Smooth muscle cell (in vitro differentiated cells): ENCODE results near the gene CD177. TPM values are rescaled to one million over a fixed set of nuclear protein-coding genes. Genes with fewer than 3 reads are reported as not detected.
"Not testable (repeated sequence)": the region's sequence is repeated elsewhere in the genome, so short reads cannot be mapped to it uniquely, and the experiment has no call there.

Source experiments
- DNase-seq: peaks from one replicate; lab custom pipeline; 2025; ENCODE audit not compliant: unreplicated experiment; lab: John Stamatoyannopoulos, UW
- H2AFZ ChIP-seq: fragments of 200-600 bp; sonication (generic); 2 replicates; pipeline ENCODE4 v1.6.0; 2016; ENCODE audit warnings: antibody characterized with exemption, low read depth, mild to moderate bottlenecking
- H3F3A ChIP-seq: fragments of 200-600 bp; sonication (generic); 2 replicates; pipeline ENCODE4 v1.6.0; 2017; ENCODE audit warnings: antibody characterized with exemption, low read depth
- H3K27ac ChIP-seq: fragments of 200-600 bp; sonication (generic); 2 replicates; pipeline ENCODE4 v1.5.1; 2016; ENCODE audit warnings: low read depth, mild to moderate bottlenecking
- H3K27me3 ChIP-seq: fragments of 200-600 bp; sonication (generic); 2 replicates; pipeline ENCODE4 v1.6.1; 2016; ENCODE audit warnings: low read depth, mild to moderate bottlenecking
- H3K36me3 ChIP-seq: fragments of 200-600 bp; sonication (generic); 2 replicates; pipeline ENCODE4 v1.5.1; 2016; ENCODE audit warnings: low read depth
- H3K4me1 ChIP-seq: fragments of 200-600 bp; sonication (generic); 2 replicates; pipeline ENCODE4 v1.5.1; 2016; ENCODE audit warnings: low read depth
- H3K4me2 ChIP-seq: fragments of 200-600 bp; sonication (generic); 2 replicates; pipeline ENCODE4 v1.6.0; 2016; ENCODE audit warnings: mild to moderate bottlenecking
- H3K4me3 ChIP-seq: fragments of 200-600 bp; sonication (generic); 2 replicates; pipeline ENCODE4 v1.5.1; 2016; ENCODE audit warnings: mild to moderate bottlenecking
- H3K79me2 ChIP-seq: fragments of 200-600 bp; sonication (generic); 2 replicates; pipeline ENCODE4 v1.6.0; 2016; ENCODE audit warnings: low read depth, mild to moderate bottlenecking
- H3K9ac ChIP-seq: fragments of 200-600 bp; sonication (generic); 2 replicates; pipeline ENCODE4 v1.6.0; 2016; ENCODE audit warnings: low read depth
- H3K9me3 ChIP-seq: fragments of 200-600 bp; sonication (generic); replicated peaks from 2 replicates; pipeline ENCODE4 v1.5.1; 2016; ENCODE audit warnings: low read depth
- H4K20me1 ChIP-seq: fragments of 200-600 bp; sonication (generic); 2 replicates; pipeline ENCODE4 v1.6.0; 2016; ENCODE audit warnings: low read depth
- CTCF ChIP-seq: fragments of 200-600 bp; sonication (generic); IDR thresholded peaks from 2 replicates; pipeline ENCODE4 v1.5.1; 2017; ENCODE audit warnings: borderline replicate concordance, mild to moderate bottlenecking, antibody characterized with exemption; ENCODE audit not compliant: insufficient read depth, poor library complexity, severe bottlenecking
- WGBS: methylation state at CpG from one replicate; pipeline ENCODE4 v1.1.7; 2016; ENCODE audit warnings: low lambda C conversion rate; 5-methylcytosine and 5-hydroxymethylcytosine counted together
- polyA plus RNA-seq: library from polyadenylated mRNA; unstranded; fragments of >200 nt; fragmentation: Nextera tagmentation; extraction: Ambion mirVana; gene quantifications from 2 replicates; pipeline ENCODE4 v1.2.1, GENCODE V29; 2016
- total RNA-seq: library from RNA; depleted of rRNA; stranded (reverse); fragments of >200 nt; gene quantifications from 2 replicates; pipeline ENCODE4 v1.2.3, GENCODE V29; 2014

The CD177 gene
- total and polyA plus RNA-seq, 2 experiments from 2014 or later: not detected

- 0% methylated on average over 8 of the region's 19 CpGs for WGBS
- no peak for DNase-seq
- Histone ChIP-seq H3K27me3 (peaks cover 20% of the 10 kb centered on the region), H3K79me2 (no peaks in the 10 kb centered on the region), H3K4me1 (no peaks in the 10 kb centered on the region), H3K27ac (no peak overlapping the region), H2AFZ (no peak overlapping the region), H3K4me3 (no peak overlapping the region), H3K9me3 (no peaks in the 10 kb centered on the region), H4K20me1 (no peaks in the 10 kb centered on the region), H3K36me3 (no peaks in the 10 kb centered on the region), H3K4me2 (no peak overlapping the region), H3K9ac (no peak overlapping the region), H3F3A (no peaks in the 10 kb centered on the region)
- TF ChIP-seq CTCF: no peak
Observed at GRCh38 chr19:43354305-43354627, 780 bp downstream of the CD177 start.

GRCh38 chr19:43356749-43357148, 3.3 kb downstream of the CD177 start:
- not testable (repeated sequence) for DNase-seq, H3K27ac ChIP-seq, H3K79me2 ChIP-seq, H2AFZ ChIP-seq, H4K20me1 ChIP-seq, H3K4me2 ChIP-seq, H3K9me3 ChIP-seq, H3F3A ChIP-seq, H3K9ac ChIP-seq, H3K4me3 ChIP-seq, H3K4me1 ChIP-seq, H3K36me3 ChIP-seq
- H3K27me3 ChIP-seq: peaks cover 20% of the 10 kb centered on the region
- no CpG with 5 or more reads among the region's 3 CpGs for WGBS

GRCh38 chr19:43362179-43362578, 8.7 kb downstream of the CD177 start:
- H3K27me3 ChIP-seq: no peaks in the 10 kb centered on the region
- H3K4me3 ChIP-seq: no peak overlapping the region
- no peaks in the 10 kb centered on the region for H3K9me3 ChIP-seq
- H4K20me1 ChIP-seq: no peaks in the 10 kb centered on the region
- 86% methylated on average over 5 of the region's 8 CpGs for WGBS
- H3F3A ChIP-seq: no peaks in the 10 kb centered on the region
- H3K4me1 ChIP-seq: no peaks in the 10 kb centered on the region
- H2AFZ ChIP-seq: no peak overlapping the region
- no peak for DNase-seq
- TF ChIP-seq CTCF: no peak
- no peaks in the 10 kb centered on the region for H3K36me3 ChIP-seq
- no peak overlapping the region for H3K27ac ChIP-seq
- no peak overlapping the region for H3K4me2 ChIP-seq
- no peak overlapping the region for H3K9ac ChIP-seq
- H3K79me2 ChIP-seq: no peaks in the 10 kb centered on the region

GRCh38 chr19:43362745-43363144, 9.3 kb downstream of the CD177 start:
- H3K4me3 ChIP-seq: no peak overlapping the region
- no peaks in the 10 kb centered on the region for H3K79me2 ChIP-seq
- H3K9me3 ChIP-seq: no peaks in the 10 kb centered on the region
- no peaks in the 10 kb centered on the region for H4K20me1 ChIP-seq
- H3K4me2 ChIP-seq: no peak overlapping the region
- no peak overlapping the region for H3K9ac ChIP-seq
- no peak overlapping the region for H3K27ac ChIP-seq
- no peaks in the 10 kb centered on the region for H3K27me3 ChIP-seq
- H3K36me3 ChIP-seq: no peaks in the 10 kb centered on the region
- H2AFZ ChIP-seq: no peak overlapping the region
- no peak for TF ChIP-seq CTCF
- no peak for DNase-seq
- no peaks in the 10 kb centered on the region for H3K4me1 ChIP-seq
- H3F3A ChIP-seq: no peaks in the 10 kb centered on the region
- 84% methylated on average over 11 of the region's 11 CpGs for WGBS

- not testable (repeated sequence) for H4K20me1 ChIP-seq, H3K9ac ChIP-seq, H3K4me2 ChIP-seq, H3K79me2 ChIP-seq, H3K9me3 ChIP-seq, DNase-seq, H3K27ac ChIP-seq, H3K4me1 ChIP-seq, H3K27me3 ChIP-seq, H3K36me3 ChIP-seq, H3F3A ChIP-seq, H2AFZ ChIP-seq, H3K4me3 ChIP-seq
- 85% methylated on average over 5 of the region's 9 CpGs for WGBS
Observed at GRCh38 chr19:43365677-43366076, 12.2 kb downstream of the CD177 start.
